HPDE6-E6E7 (cell line): ENCODE measurements around the gene BMP7.
"Not testable (repeated sequence)": the region's sequence is repeated elsewhere in the genome, so short reads cannot be mapped to it uniquely, and the experiment has no call there.

Experiments used
- DNase-seq: peaks from one replicate; pipeline ENCODE4 v3.0.0; 2011; ENCODE audit warnings: missing footprints; ENCODE audit errors: extremely low spot score

The BMP7 gene

GRCh38 chr20:57287901-57288300 lies 21.5 kb upstream of the BMP7 start:
- DNase-seq, result no peak

- DNase-seq, result no peak
These were observed 20.8 kb upstream of the BMP7 start for GRCh38 chr20:57287007-57287880.

GRCh38 chr20:57283860-57284259 lies 17.4 kb upstream of the BMP7 start:
- no peak for DNase-seq

- DNase-seq, result no peak
These were observed 16.4 kb upstream of the BMP7 start for GRCh38 chr20:57282670-57283361.

GRCh38 chr20:57281900-57282299 lies 15.5 kb upstream of the BMP7 start:
- no peak for DNase-seq

GRCh38 chr20:57280221-57280620 lies 13.8 kb upstream of the BMP7 start:
- DNase-seq, result no peak

GRCh38 chr20:57279548-57279947 lies 13.1 kb upstream of the BMP7 start:
- not testable (repeated sequence) for DNase-seq

GRCh38 chr20:57278457-57278856 lies 12.0 kb upstream of the BMP7 start:
- no peak for DNase-seq

GRCh38 chr20:57277398-57278105 lies 11.1 kb upstream of the BMP7 start:
- DNase-seq, result no peak

GRCh38 chr20:57276221-57276620 lies 9.8 kb upstream of the BMP7 start:
- no peak for DNase-seq

- DNase-seq, result peak; percentile 71
These were observed 9.4 kb upstream of the BMP7 start for GRCh38 chr20:57275813-57276212.

- DNase-seq, result no peak
These were observed 8.9 kb upstream of the BMP7 start for GRCh38 chr20:57275334-57275733.

GRCh38 chr20:57274846-57275245 lies 8.4 kb upstream of the BMP7 start:
- DNase-seq, result no peak

GRCh38 chr20:57274299-57274698 lies 7.9 kb upstream of the BMP7 start:
- DNase-seq, result no peak

- no peak for DNase-seq
These were observed 6.6 kb upstream of the BMP7 start for GRCh38 chr20:57272883-57273535.

- no peak for DNase-seq
These were observed 4.0 kb upstream of the BMP7 start for GRCh38 chr20:57270204-57270984.

- no peak for DNase-seq
These were observed 2.9 kb upstream of the BMP7 start for GRCh38 chr20:57269148-57269984.

GRCh38 chr20:57268399-57269076 lies 2.1 kb upstream of the BMP7 start:
- no peak for DNase-seq

GRCh38 chr20:57267158-57267821 lies 849 bp upstream of the BMP7 start:
- no peak for DNase-seq
